Testis (tissue), 2 donors: Measurements from ENCODE around the gene DUS1L.

ENCODE experiments used
- CTCF ChIP-seq, 3 experiments: fragments of 450-650 bp in 2 of 3; fragments of 200-600 bp in 1 of 3; sonication (generic) in 1 of 3; IDR thresholded peaks; one replicate each; pipeline ENCODE4 v1.5.1; 2016 to 2019; ENCODE audit warnings: antibody characterized with exemption in 3 of 3, mild to moderate bottlenecking in 2 of 3, moderate library complexity in 1 of 3
- POLR2A ChIP-seq: fragments of 450-650 bp; IDR thresholded peaks from one replicate; pipeline ENCODE4 v1.6.1; 2017; ENCODE audit warnings: antibody characterized with exemption, mild to moderate bottlenecking, moderate library complexity

GRCh38 chr17:82033359-82034085 is 32.1 kb downstream of the DUS1L start:
- TF ChIP-seq CTCF (IDR thresholded peaks at IDR 0.05) = no peak
- no peak for TF ChIP-seq POLR2A
